NCI-H446 treated with DMSO at 0.1 percent for 48 hours (cell line): Measurements from ENCODE around the gene CNKSR1.

ENCODE experiments used
- DNase-seq: peaks from one replicate; lab custom pipeline; 2025; lab: John Stamatoyannopoulos, UW

CNKSR1 gene

DNA sequence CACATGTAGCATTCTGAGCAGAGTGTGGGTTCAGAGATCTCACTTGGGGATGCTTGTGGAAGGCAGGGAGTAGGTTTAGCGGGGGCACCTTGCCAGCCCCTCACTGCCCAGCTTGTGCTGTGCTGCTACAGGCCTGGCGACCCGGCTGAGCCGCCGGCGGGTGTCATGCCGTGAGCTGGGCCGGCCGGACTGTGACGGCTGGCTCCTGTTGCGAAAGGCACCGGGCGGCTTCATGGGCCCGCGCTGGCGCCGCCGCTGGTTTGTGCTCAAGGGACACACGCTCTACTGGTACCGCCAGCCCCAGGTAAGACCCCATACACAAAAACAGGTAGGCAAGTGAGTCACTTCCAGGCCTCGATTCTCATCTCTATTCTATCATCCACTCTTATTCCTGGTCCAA, 7.6 kb downstream of the CNKSR1 start:
- DNase-seq, result no peak

DNA sequence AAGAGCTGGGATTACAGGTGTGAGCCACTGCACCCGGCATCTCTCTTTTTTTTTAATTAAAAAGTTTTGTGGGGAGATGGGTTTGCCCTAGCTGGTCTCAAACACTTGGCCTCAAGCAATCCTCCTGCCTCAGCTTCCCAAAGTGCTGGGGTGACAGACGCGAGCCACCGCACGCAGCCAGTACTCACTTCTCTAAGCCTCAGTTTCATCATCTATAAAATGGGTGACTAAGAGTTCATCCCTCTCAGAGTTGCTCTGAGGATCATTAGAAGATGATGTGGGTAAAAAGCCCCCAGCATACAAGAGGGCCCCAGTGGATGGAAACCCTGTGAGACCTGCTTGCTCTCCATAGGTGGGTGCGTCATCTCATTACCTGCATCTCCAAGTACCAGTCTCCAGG, 10.6 kb downstream of the CNKSR1 start:
- no peak for DNase-seq

DNA sequence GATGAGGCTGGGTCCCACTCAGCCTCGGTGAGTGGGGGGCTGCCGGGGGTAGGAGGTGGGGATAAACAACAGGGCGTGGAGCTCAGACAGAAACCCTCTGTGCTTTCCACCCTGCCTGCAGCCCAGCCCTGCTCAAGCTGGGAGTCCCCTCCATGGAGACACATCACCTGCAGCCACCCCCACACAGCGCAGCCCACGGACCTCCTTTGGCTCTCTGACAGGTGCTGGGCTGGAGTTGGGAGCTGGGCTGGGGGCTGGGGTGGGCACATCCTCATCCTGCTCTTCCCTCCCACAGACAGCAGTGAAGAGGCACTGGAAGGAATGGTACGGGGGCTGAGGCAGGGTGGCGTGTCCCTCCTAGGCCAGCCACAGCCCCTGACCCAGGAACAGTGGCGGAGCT, 11.2 kb downstream of the CNKSR1 start:
- no peak for DNase-seq

DNA sequence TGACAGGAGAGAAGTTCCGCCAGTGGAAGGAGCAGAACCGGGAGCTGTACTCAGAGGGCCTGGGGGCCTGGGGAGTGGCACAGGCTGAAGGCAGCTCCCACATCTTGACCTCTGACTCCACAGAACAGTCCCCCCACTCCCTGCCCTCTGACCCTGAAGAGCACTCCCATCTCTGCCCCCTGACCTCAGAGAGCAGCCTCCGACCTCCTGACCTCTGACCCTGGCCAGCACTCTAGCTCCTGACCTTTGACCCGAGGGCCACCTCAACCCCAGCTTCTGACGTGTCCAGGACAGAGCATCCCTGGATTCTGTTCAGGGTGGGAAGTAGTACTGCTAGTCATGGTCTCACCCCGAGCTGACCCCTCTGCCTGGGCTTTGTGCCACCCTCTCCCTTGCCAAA, 12.0 kb downstream of the CNKSR1 start:
- no peak for DNase-seq

DNA sequence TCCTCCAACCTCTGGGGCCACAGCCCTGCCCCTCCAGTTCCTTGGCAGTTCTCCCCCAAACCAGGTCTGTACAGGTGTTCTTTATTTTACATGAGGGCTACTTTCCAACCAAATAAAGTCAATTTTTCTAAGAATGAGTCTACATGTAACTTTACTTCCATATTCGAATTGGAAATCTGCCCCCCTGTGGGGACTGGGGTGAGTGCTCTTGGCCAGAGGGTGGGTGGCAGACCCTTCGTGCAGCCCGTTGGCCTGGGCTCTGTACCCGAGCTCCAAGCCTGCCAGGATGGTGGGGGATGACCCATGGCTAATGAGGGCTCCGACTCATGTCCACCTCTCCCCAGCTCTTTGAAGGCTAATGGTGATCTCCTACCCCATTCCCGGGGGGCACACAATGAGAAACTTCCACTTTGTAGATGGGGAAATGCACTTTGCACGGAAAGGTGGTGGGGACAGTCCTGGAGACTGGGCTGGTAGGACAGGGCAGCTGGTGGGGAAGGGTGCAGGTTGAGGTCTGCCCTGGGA, 12.5 kb downstream of the CNKSR1 start:
- DNase-seq, result no peak

DNA sequence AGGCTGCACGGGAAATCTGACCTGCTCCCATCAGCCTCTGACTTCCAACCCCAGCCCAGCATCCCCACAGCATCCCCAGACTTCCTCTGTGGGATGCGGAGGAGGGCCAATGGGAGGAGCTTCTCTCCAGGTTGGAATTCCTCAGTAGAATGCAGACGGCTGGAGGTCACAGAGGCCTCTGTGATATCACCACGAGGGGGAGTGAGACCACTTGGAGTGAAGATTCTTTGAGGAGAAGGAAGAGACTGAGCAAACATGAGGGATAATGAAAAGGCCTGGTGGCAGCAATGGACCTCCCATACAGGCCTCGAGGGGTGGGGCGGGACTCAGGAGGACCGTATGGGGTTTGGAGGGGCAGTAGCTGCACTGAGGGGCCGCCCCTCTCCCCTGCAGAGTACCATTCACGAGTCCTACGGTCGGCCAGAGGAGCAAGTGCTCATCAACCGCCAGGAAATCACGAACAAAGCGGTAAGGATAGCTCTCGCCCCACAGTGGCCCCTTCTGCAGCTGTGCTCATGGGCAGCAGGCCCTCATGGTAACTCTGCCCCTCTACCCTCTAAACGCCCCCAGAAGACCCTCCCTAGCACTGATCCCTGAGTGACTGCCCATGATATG, 13.2 kb downstream of the CNKSR1 start, which contains the start of gene CATSPER4:
Gene CATSPER4, plus strand, starts transcription at position 230 of the 615 bp plus-strand sequence. Its CDS starts 26 bp downstream, at position 256.
- DNase-seq, result no peak

DNA sequence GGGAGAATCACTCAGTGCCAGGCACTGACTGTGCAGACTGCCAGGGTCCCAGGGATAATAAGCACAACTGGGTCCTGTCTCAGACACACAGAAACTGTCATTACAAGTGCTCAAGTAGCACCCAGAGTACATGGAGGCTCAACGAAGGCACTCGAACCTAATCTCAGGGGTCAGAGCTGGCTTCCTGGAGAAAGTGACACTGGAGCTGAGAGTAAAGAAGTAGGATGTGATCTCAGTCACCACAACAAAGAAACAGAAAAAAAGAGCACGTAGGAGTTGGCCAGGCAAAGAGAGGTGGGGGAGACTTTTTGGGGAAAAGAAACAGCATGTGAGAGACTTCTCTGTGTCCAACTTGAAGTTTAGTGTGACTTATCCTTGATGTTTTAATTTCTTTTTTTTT, 14.4 kb downstream of the CNKSR1 start:
- no peak for DNase-seq

DNA sequence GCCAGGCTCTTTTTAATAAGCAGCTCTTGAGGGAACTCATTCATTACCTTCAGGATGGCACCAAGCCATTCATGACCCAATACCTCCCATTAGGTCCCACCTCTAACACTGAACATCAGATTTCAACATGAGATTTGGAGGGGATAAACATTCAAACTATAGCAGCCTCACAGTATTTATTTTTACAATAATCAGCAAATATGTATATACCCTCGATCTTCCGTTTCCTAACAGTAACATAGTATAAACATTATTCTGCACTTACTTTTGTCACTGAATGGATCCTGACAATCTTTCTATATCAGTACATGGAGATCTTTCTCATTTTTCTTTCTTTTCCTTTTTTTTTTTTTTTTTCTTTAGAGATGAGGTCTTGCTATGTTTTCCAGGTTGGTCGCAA, 18.5 kb downstream of the CNKSR1 start:
- DNase-seq, result no peak

DNA sequence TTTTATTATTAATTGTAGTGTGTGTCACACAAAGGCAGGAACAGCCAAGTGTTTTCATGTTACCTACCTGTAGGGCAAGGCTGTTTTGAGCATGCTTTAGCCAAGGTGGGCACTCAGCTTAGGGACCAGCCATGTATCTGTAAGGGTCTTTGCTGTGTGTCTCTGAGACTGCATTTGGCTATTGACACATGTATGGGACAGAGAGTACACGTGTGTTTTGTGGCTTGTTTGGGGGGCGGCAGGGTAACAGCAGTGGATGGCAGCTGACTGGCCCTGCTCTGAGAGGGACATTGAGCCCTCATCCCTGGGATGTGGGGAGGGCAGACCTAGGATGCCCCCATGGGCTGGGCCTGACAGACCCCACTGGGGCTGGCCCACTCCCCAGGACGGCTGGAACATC, 20.0 kb downstream of the CNKSR1 start:
- no peak for DNase-seq

DNA sequence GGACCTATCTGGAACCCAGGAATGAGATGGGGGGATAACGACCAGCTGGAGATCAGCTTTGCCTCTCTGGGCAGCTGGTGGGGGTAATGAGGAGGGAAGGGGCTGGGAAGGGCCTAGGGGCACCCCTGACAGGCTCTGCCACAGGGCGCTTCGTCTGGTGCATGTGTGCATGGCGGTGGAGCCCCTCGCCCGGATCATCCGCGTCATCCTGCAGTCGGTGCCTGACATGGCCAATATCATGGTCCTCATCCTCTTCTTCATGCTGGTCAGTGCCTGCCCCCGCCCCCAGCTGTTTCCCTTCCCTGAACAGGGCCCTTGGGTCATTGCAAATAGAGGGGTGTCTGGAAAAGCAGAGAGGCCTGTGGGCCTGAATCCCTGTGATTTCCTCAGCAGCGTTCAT, 20.5 kb downstream of the CNKSR1 start:
- DNase-seq, result no peak

DNA sequence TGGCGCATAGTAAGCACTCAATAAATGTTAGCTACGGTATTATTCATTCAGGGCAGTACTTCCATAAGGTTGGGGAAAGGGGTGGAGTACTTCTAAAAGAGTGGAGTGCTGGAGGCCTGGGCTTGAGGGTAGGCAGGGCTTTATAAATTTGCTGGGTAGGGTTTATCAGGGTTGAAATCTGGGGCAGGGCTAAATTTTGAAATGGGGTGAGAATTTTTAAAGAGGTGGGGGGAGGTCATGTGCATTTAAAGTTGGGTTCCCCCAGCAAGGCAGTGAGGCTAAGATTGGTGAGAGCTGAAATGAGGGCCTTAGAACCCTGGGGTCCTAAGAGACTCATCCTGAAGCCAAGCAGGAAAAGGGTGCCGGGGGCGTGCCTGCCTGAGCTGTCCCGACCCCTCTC, 23.1 kb downstream of the CNKSR1 start:
- no peak for DNase-seq

DNA sequence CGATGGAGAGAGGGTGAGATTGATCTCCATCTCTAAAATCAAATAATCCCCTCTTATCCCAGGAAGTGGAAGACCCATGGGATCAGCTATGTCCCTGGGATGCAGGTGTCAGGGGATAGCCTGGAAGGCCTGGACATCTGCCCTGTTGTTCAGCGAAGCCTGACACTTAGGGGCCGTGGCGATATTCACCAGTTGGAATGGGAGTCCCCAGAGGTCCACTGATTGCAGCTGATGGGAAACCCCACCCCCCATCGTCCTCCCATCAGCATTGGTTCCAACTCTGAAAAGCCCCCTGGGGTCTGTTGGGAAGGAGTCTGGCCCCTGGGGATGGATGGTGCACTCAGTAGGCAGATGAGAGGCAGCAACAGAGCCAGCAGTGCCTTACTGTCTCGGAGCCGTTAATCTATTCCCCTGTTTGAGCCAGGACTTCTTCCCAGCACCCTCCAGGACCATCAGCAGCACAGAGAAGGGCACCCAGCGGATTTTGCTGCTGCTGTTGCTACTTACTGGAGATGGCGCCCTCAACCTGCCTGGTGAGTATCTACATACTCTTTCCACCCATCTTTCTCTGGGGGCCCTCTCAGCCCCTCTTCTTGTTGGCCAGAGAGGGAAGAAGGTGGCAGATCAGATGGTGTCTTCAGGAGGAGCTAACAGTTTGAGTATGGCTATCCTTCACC, 26.5 kb downstream of the CNKSR1 start:
- DNase-seq, result no peak

DNA sequence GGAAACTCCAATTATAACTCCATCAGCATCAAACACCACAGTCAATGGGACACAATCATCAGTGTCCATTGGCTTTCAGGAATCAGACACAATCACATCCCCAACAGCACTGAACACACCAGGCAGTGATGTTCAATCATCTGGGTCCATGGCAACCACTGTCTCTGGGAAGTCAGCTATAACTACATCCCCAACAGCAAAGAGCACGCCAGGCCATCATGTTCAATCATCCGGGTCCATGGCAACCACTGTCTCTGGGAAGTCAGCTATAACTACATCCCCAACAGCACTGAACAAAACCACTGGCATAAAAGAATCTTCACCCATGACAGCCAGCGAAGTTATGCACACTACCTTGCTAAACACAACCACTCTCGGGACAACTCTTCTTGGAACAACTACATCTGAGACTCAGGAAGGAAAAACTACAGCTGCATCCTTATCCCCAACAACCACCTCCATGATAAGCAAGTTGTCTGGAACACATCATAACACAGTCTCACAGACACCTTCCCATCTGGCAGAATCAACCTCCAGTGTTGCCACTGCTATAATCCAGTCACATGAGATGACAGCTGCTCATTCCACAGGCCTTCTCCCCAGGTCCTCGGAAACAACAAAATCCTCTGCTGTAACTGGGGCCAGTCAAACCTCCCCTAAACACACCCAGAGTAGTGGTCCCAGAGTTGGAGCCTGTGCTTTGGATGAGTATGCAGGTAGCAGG, 33.0 kb downstream of the CNKSR1 start:
- DNase-seq, result no peak

DNA sequence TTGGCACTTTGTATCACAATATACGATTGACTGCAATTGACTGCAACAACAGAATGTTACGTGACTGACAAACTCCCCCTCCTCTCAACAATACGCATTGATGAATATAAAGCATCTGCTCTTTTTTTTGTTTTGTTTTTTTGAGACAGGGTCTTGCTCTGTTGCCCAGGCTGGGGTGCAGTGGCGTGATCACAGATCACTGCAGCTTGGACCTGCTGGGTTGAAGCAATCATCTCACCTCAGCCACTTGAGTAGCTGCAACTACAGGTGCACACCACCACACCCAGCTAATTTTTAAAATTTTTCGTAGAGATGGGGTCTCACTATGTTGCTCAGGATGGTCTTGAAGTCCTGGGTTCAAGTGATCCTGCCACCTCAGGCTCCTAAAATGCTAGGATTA, 35.4 kb downstream of the CNKSR1 start:
- no peak for DNase-seq

DNA sequence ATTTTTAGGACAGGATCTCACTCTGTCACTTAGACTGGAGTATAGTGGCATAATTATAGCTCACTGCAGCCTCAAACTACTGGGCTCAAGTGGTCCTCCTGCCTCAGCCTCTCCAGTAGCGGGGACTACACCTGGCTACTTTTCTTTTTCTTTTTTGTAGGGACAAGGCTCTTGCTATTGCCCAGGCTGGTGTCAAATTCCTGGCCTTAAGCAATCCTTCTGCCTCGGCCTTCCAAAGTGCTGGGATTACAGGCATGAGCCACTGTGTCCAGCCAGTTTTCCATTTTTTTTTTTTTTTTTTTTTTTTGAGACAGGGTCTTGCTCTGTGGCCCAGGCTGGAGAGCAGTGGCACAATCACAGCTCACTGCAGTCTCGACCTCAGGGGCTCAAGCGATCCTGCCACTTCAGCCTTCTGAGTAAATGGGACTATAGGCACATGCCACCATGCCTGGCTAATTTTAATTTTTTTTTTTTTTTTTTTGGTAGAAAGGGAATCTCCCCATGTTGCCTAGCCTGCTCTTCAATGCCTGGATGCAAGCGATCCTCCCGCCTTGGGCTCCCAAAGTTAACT, 36.1 kb downstream of the CNKSR1 start:
- no peak for DNase-seq

DNA sequence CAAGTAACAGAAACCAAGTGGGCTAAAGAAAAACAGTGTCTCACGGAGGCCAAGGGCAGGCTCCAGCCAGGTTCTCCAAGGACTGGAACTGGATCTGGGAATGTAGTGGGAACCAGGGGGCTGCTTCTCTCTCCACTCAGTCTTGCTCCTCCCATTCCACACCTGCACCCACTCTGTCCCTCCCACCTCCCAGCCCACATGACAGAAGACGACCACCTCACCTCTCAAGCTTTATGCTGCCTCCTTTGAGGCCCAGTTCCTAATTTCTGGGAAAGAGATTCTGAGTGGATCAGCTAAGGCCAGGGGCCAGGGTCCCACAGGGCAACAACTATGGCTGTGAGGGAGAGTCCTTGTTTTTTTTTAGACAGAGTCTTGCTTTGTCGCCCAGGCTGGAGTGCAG, 38.0 kb downstream of the CNKSR1 start:
- DNase-seq, result no peak

DNA sequence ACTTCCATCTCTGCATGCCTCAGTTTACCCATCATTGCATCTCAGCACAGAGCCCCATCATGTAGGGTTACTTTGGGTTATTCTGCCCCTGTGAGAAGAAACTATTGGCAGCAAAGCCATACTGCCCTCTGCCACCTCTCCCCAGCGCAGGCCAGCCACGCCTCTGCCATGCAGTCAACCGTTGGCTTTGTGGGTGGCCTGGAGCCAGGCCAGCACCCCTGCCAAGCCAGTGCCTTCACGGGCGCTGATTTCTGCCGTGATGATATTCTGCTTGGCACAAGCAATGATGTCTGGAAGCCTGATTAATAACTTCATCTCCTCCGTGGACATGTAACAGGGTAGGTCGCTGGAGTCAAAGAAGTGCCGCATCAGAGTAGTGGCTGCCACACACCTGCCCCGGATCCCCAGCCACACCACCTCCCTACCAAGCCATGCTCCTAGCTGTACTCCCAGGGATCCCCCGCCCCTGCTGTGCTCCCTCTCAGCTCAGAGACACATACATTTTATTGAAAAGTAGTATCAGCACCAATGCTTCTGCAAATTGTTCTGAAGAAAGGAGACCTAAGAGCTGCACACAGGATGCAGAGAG, 41.7 kb downstream of the CNKSR1 start:
- DNase-seq, result peak; percentile 41

DNA sequence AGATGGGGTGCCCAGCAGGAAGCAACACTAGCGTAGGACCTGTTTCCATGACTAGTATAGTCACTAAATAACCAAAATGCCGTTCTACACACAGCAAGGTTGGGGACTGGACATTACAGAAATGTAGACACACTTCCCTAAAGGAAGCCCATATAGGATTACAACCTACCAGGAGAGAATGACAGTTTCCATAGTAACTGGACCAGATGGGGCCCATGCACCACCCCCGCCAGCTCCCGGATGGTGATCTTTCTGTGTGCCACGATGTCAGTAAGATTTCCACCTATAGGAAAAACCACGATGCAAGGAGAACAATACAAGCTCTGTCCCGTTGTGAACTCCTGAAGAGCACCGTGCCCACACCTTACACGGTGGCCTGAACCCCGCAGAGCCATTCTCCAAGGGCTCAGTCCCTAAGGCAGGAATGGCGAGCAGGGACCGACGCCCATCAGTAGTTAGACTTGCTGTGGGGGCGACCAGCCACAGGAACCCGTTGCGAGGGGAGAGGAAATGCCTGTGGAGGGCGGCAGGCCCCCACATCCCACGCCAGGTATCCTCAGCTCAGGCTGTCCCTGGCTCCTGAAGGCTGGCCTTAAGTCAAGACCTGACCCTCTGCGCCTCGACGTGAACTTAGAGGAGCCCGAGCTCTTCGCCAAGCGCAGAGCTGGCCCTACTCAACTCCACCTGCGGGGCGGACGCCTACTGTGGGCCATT, 43.1 kb downstream of the CNKSR1 start:
- DNase-seq, result no peak

DNA sequence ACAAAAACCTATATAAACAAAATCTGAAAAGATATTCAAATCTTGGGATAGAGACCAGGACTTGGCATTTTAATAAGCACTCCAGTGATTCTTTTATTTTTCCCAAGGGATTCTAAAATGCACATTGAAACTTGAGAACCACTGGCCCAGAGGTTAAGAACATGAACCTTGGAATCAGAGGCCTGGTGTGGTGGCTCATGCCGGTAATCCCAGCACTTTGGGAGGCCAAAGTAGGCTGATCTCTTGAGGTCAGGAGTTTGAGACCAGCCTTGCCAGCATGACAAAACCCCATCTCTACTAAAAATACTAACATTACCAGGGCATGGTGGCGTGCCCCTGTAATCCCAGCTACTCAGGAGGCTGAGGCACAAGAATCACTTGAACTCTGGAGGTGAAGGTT, 43.8 kb downstream of the CNKSR1 start:
- no peak for DNase-seq

DNA sequence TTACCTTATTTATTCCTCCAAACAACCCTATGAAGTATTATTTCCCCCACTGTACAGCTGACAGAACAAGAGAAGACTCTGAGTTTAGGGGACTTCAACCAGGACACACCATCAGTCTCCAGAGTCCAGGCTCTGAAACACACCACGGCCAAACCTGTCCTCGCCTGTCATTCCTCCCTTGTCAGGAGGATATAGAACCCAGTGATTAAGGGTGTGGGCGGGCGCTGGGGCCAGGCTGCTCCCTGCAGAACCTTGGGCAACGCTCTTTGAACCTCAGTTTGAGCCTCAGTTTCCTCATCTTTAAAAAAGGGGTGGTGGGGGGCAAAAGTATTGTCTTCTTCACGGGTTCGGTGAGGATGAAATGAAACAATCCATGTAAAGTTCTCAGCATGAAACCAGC, 47.3 kb downstream of the CNKSR1 start:
- DNase-seq, result no peak

DNA sequence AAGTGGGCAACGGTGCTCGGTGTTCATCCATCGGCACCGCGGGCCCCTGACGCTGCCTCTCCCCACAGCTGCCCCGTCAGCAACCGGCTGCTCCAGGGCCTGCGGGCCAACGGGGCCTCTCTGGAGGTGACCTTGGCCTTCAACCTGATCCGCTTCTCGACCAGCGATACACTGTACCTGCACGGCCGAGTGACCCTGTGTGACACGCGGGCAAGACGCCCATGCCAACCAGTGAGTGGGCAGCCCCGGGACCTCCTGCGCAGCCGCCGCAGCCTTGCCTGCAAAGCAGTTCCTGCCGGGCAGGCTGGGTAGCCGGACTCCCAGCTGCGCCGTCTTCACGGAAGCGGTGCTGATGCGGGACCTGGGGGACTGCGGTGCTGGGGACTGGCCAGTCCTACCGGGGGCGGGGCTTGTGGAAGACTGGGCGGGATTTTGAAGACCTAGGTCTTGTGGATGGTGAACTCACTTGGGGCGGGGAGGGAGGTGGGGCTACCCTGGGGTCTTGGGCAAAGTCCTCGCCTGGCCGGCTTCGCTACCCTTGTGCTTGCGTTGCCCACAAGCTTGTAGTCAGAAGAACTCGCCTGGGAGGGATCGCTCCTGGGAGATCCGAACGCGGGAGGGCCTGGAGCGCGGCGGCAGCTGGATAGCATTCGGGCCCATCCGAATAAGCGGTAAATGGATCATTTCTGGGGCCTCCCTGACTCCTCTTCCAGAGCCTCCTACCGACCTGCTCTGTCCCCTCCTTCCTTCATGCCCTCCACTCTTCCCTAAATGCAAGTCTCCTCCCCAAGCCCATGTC, 47.9 kb downstream of the CNKSR1 start:
- no peak for DNase-seq
